Mesenchymal stem cell (in vitro differentiated cells and primary cell): ENCODE data around the gene PLXND1.
A peak's percentile ranks its signal among the peaks of the same experiment; 100 is the strongest.

Source experiments
- DNase-seq: peaks from one replicate; pipeline ENCODE4 v3.0.0-alpha.2; 2013
- H2AFZ ChIP-seq: one replicate; pipeline ENCODE4 v1.6.1; 2013; ENCODE audit warnings: low read depth, mild to moderate bottlenecking, control low read depth, inconsistent platforms, low read length, moderate library complexity
- H2AK5ac ChIP-seq: 2 replicates; pipeline ENCODE4 v1.6.1; 2013; ENCODE audit warnings: low read length, moderate library complexity, mild to moderate bottlenecking, inconsistent platforms; ENCODE audit not compliant: severe bottlenecking
- H2BK120ac ChIP-seq: one replicate; pipeline ENCODE4 v1.6.1; 2013; ENCODE audit warnings: low read depth, mild to moderate bottlenecking, inconsistent platforms, low read length, moderate library complexity
- H2BK12ac ChIP-seq, 2 experiments: one replicate each; pipeline ENCODE4 v1.6.1; 2013; ENCODE audit warnings: inconsistent platforms in 2 of 2, low read length in 2 of 2, mild to moderate bottlenecking in 2 of 2, moderate library complexity in 2 of 2, control low read depth in 1 of 2
- H2BK15ac ChIP-seq: one replicate; pipeline ENCODE4 v1.6.1; 2013; ENCODE audit warnings: mild to moderate bottlenecking, low read depth, inconsistent platforms; ENCODE audit not compliant: poor library complexity, severe bottlenecking
- H2BK5ac ChIP-seq: 2 replicates; pipeline ENCODE4 v1.6.1; 2013; ENCODE audit warnings: low read depth, mild to moderate bottlenecking, low read length, control low read depth, inconsistent platforms; ENCODE audit not compliant: poor library complexity, severe bottlenecking
- H3K14ac ChIP-seq, 2 experiments: one replicate each; pipeline ENCODE4 v1.6.1; 2013; ENCODE audit warnings: inconsistent platforms in 2 of 2, low read length in 2 of 2, control low read depth in 1 of 2, mild to moderate bottlenecking in 1 of 2, moderate library complexity in 1 of 2
- H3K18ac ChIP-seq, 2 experiments: one replicate each; pipeline ENCODE4 v1.6.1; 2013; ENCODE audit warnings: inconsistent platforms in 2 of 2, low read length in 2 of 2, control low read depth in 1 of 2, low read depth in 1 of 2, mild to moderate bottlenecking in 1 of 2
- H3K23ac ChIP-seq, 2 experiments: one replicate each; pipeline ENCODE4 v1.6.1; 2013; ENCODE audit warnings: inconsistent platforms in 2 of 2, low read length in 2 of 2, mild to moderate bottlenecking in 2 of 2, moderate library complexity in 2 of 2, control low read depth in 1 of 2
- H3K27ac ChIP-seq: 2 replicates; pipeline ENCODE4 v1.5.1; 2013; ENCODE audit warnings: mild to moderate bottlenecking, moderate library complexity, low read length, control low read depth, inconsistent platforms; ENCODE audit not compliant: poor library complexity, severe bottlenecking
- H3K27me3 ChIP-seq, 2 experiments: 2 replicates each; pipeline versions ENCODE4 v1.6.1 to v1.7.0; 2013; ENCODE audit warnings: low read length in 2 of 2, mild to moderate bottlenecking in 2 of 2, moderate library complexity in 2 of 2, control low read depth in 1 of 2, inconsistent platforms in 1 of 2; ENCODE audit not compliant: control insufficient read depth in 1 of 2, insufficient read depth in 1 of 2
- H3K36me3 ChIP-seq, 2 experiments: 2 replicates each; pipeline versions ENCODE4 v1.6.1 to v1.7.0; 2013; ENCODE audit warnings: low read length in 2 of 2, control low read depth in 1 of 2, inconsistent platforms in 1 of 2, low read depth in 1 of 2, mild to moderate bottlenecking in 1 of 2; ENCODE audit not compliant: insufficient read depth in 2 of 2, control insufficient read depth in 1 of 2
- H3K4ac ChIP-seq, 2 experiments: one replicate each; pipeline ENCODE4 v1.6.1; 2013; ENCODE audit warnings: inconsistent platforms in 2 of 2, low read length in 2 of 2, mild to moderate bottlenecking in 2 of 2, moderate library complexity in 2 of 2, control low read depth in 1 of 2, low read depth in 1 of 2
- H3K4me1 ChIP-seq: 2 replicates; pipeline ENCODE4 v1.6.1; 2013; ENCODE audit warnings: low read depth, low read length, control low read depth; ENCODE audit not compliant: control insufficient read depth, insufficient read depth
- H3K4me2 ChIP-seq: 2 replicates; pipeline ENCODE4 v1.6.1; 2013; ENCODE audit warnings: low read length, mild to moderate bottlenecking, inconsistent platforms; ENCODE audit not compliant: poor library complexity, severe bottlenecking
- H3K4me3 ChIP-seq, 2 experiments: 2 replicates each; pipeline versions ENCODE4 v1.5.1 to v1.7.0; 2013; ENCODE audit warnings: low read length in 2 of 2, mild to moderate bottlenecking in 2 of 2, control low read depth in 1 of 2, low read depth in 1 of 2; ENCODE audit not compliant: insufficient read depth in 1 of 2
- H3K79me1 ChIP-seq: replicated peaks from 2 replicates; pipeline ENCODE4 v1.6.1; 2013; ENCODE audit warnings: mild to moderate bottlenecking, control low read depth, low read length, inconsistent platforms; ENCODE audit not compliant: poor library complexity, severe bottlenecking
- H3K9ac ChIP-seq: 2 replicates; pipeline ENCODE4 v1.7.0; 2013; ENCODE audit warnings: mild to moderate bottlenecking, low read length, moderate library complexity
- H3K9me3 ChIP-seq: 2 replicates; pipeline ENCODE4 v1.7.0; 2013; ENCODE audit warnings: mild to moderate bottlenecking, low read length; ENCODE audit not compliant: control insufficient read depth
- H4K8ac ChIP-seq: one replicate; pipeline ENCODE4 v1.6.1; 2013; ENCODE audit warnings: inconsistent platforms, mild to moderate bottlenecking, low read length, moderate library complexity
- H4K91ac ChIP-seq: one replicate; pipeline ENCODE4 v1.6.1; 2013; ENCODE audit warnings: mild to moderate bottlenecking, low read length, inconsistent platforms
- WGBS: methylation state at CpG from one replicate; pipeline ENCODE4 v1.1.7; 2013; ENCODE audit warnings: mixed read lengths; 5-methylcytosine and 5-hydroxymethylcytosine counted together

Gene PLXND1

DNA sequence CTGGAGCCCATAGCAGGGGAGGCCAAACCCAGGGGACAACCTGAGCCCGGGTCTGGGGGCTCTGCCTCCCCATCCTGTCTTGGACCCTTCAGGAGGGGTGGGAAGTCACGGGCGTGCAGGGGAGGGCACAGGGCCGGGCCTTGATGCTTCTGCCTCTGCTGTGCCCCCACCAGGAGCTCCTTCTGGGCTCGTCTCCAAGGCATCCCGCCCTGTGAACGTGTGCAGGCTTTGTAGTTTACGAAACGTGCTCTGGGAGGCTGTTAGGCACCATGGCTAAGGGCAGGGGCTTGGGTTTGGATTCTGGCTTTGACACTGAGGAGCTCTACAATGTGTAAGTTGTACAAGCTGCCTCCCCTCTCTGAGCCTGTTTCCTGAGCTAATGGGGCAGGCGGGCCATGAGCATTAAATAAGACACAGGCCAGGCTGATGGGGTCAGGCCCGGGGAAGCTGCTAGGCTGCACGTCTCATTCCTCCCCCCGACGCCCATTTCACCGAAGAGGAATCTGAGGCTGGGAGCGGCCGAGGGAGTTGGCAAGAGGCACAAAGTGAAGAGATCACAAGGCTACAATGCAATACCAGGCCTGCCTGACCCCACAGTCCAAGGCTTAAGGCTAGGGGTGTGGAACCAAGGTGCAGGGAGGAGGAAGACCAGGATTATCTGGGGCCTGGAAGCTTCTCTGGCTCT is 19.6 kb downstream of the PLXND1 start:
- Histone ChIP-seq H3K36me3 (peaks cover 53 to 82% of the 10 kb centered on the region in 2 experiments), H3K79me1 (peaks cover 49% of the 10 kb centered on the region), H2AFZ (no peak overlapping the region), H2AK5ac (no peak overlapping the region), H3K18ac (peak overlapping the region in 1 of 2 experiments; percentile 35), H3K23ac (no peak overlapping the region), H2BK15ac (peak overlapping the region; percentile 23), H3K9ac (peak overlapping the region; percentile 56), H2BK120ac (no peak overlapping the region), H3K4me1 (peaks cover 21% of the 10 kb centered on the region), H2BK5ac (no peak overlapping the region), H2BK12ac (peak overlapping the region in 1 of 2 experiments; percentile 29), H4K8ac (no peak overlapping the region), H4K91ac (no peak overlapping the region), H3K4me2 (no peak overlapping the region), H3K4me3 (no peak overlapping the region), H3K9me3 (no peaks in the 10 kb centered on the region), H3K27me3 (no peaks in the 10 kb centered on the region), H3K14ac (no peak overlapping the region), H3K4ac (no peak overlapping the region), H3K27ac (no peak overlapping the region)
- 86% methylated on average over 17 of the region's 17 CpGs for WGBS
- no peak for DNase-seq

DNA sequence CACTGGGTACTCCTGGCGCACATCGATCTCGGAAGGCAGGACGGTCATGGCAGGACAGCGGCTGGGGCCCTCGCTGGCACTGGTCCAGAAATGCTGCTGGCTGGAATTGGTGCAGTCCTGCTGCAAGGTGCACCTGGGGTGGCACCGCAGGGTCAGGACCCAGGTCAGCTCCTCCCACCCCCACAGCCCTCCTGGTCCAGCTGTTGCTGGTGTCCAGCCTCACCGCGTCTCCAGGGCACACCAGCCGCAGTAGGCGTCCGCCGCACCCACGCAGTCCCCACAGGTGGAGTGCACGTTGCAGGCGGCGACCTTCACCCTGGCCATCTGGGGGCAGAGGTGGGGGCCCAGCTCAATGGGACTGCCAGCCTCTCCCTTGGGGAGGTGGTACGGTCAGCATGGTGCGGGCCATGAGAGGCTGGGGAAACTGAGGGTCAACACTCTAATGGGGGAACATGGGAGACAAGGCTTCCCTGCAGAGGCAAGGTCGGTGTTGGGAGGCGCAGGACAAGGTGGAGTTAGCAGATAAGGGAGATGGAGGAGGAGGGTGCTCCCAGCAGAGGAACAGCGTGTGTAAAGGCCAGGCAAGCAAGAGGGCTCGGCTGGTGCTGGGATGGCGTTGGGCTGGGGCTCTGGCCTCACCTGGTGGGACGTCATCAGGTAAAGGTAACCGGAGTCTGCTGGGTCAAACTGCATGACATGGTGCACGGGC is 20.4 kb downstream of the PLXND1 start:
- H3K79me1 ChIP-seq, result peaks cover 52% of the 10 kb centered on the region
- H4K91ac ChIP-seq, result peak overlapping the region; percentile 40
- H2BK5ac ChIP-seq, result no peak overlapping the region
- H2AFZ ChIP-seq, result no peak overlapping the region
- H3K4me1 ChIP-seq, result peaks cover 14% of the 10 kb centered on the region
- no peaks in the 10 kb centered on the region for H3K27me3 ChIP-seq
- WGBS, result 96% methylated on average over 25 of the region's 27 CpGs
- no peak overlapping the region for H2BK12ac ChIP-seq
- H3K23ac ChIP-seq, result no peak overlapping the region
- H3K36me3 ChIP-seq, result peaks cover 59 to 90% of the 10 kb centered on the region in 2 experiments
- no peak overlapping the region for H2AK5ac ChIP-seq
- no peak overlapping the region for H3K4me2 ChIP-seq
- no peak overlapping the region for H3K27ac ChIP-seq
- H3K9ac ChIP-seq, result no peak overlapping the region
- no peaks in the 10 kb centered on the region for H3K9me3 ChIP-seq
- H2BK120ac ChIP-seq, result no peak overlapping the region
- H2BK15ac ChIP-seq, result no peak overlapping the region
- DNase-seq, result no peak
- peak overlapping the region; percentile 10 for H4K8ac ChIP-seq
- H3K4ac ChIP-seq, result no peak overlapping the region
- H3K14ac ChIP-seq, result no peak overlapping the region
- H3K4me3 ChIP-seq, result no peak overlapping the region
- no peak overlapping the region for H3K18ac ChIP-seq

DNA sequence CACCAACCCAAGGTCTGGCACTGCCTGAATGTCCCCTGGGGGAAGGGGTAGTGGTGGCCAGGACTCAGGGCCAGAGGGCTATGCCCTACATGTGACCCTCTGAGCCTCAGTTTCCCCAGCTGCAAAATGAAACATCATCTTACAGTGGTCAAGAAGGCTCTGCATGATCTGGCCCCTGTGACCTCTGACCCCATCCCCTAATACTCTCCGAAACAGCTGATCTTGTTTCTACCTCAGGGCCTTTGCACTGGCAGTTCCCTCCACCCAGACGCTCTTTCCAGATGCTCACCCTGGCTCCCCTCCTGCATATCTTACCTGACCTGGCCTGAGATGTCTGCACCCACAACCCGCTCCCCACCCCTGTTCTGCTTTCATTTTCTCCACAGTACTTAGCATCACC is 21.8 kb downstream of the PLXND1 start:
- no peak for DNase-seq
- no peak overlapping the region for H3K27ac ChIP-seq
- H3K4me2 ChIP-seq, result no peak overlapping the region
- no peak overlapping the region for H4K91ac ChIP-seq
- no peak overlapping the region for H3K18ac ChIP-seq
- no peak overlapping the region for H2BK5ac ChIP-seq
- no peak overlapping the region for H2BK12ac ChIP-seq
- no peak overlapping the region for H3K4me3 ChIP-seq
- H3K9ac ChIP-seq, result no peak overlapping the region
- 75% methylated on average over 3 of the region's 3 CpGs for WGBS
- H3K9me3 ChIP-seq, result no peaks in the 10 kb centered on the region
- no peak overlapping the region for H3K4ac ChIP-seq
- no peak overlapping the region for H3K14ac ChIP-seq
- H4K8ac ChIP-seq, result peak overlapping the region; percentile 27
- no peak overlapping the region for H3K23ac ChIP-seq
- peaks cover 48% of the 10 kb centered on the region for H3K79me1 ChIP-seq
- peaks cover 8% of the 10 kb centered on the region for H3K4me1 ChIP-seq
- H3K36me3 ChIP-seq, result peaks cover 70 to 93% of the 10 kb centered on the region in 2 experiments
- peak overlapping the region; percentile 8 for H2BK120ac ChIP-seq
- no peak overlapping the region for H2AK5ac ChIP-seq
- H2BK15ac ChIP-seq, result no peak overlapping the region
- no peak overlapping the region for H2AFZ ChIP-seq
- H3K27me3 ChIP-seq, result no peaks in the 10 kb centered on the region

DNA sequence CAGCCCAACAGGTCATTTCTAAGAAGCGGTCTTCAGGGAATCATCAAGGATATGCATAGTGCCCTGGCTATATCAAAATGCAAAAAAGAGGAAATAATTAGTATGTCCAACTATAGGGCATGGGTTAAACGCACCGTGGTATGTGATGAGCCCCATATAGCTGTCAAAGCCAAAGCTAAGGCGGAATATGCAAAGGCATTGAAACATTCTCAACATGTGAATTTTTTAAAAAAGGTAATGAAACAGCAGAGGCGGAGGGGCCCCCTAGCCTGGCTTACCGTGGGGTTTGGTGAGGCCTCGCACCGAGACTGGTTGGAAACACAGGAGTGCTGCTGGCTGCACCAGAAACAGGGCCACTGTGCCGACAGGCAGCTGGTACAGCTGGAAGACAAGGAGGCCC is 23.2 kb downstream of the PLXND1 start:
- no peak overlapping the region for H3K18ac ChIP-seq
- peaks cover 10% of the 10 kb centered on the region for H3K4me1 ChIP-seq
- DNase-seq, result no peak
- no peak overlapping the region for H2BK120ac ChIP-seq
- no peak overlapping the region for H2BK15ac ChIP-seq
- H2AK5ac ChIP-seq, result no peak overlapping the region
- H3K4ac ChIP-seq, result no peak overlapping the region
- no peak overlapping the region for H3K27ac ChIP-seq
- no peak overlapping the region for H2AFZ ChIP-seq
- no peak overlapping the region for H3K23ac ChIP-seq
- H3K79me1 ChIP-seq, result peaks cover 41% of the 10 kb centered on the region
- H3K4me3 ChIP-seq, result no peak overlapping the region
- H3K9ac ChIP-seq, result no peak overlapping the region
- no peak overlapping the region for H2BK12ac ChIP-seq
- no peaks in the 10 kb centered on the region for H3K27me3 ChIP-seq
- no peak overlapping the region for H3K4me2 ChIP-seq
- no peaks in the 10 kb centered on the region for H3K9me3 ChIP-seq
- H2BK5ac ChIP-seq, result no peak overlapping the region
- no peak overlapping the region for H4K8ac ChIP-seq
- H4K91ac ChIP-seq, result no peak overlapping the region
- 98% methylated on average over 9 of the region's 9 CpGs for WGBS
- no peak overlapping the region for H3K14ac ChIP-seq
- peaks cover 81 to 96% of the 10 kb centered on the region in 2 experiments for H3K36me3 ChIP-seq
